WTC11 (cell line): ENCODE results near the gene GRM4. TPM values are rescaled to one million over a fixed set of nuclear protein-coding genes. Genes with fewer than 3 reads are reported as not detected.

Source experiments
- ATAC-seq: fragments of 200-7000 bp; cut with Tn5 transposase; 2 replicates; pipeline ENCODE4 v1.10.0; 2021; ENCODE audit warnings: mild to moderate bottlenecking, moderate library complexity
- CTCF ChIA-PET: fragments of 300-600 bp; sonication (Branson Sonifier 250); formaldehyde crosslinking; loops from one replicate; lab custom pipeline; 2021; ENCODE audit warnings: antibody characterized with exemption; lab: Charles Lee
- POLR2A ChIA-PET: fragments of 350-600 bp; sonication (Branson Sonifier 250); formaldehyde crosslinking; loops from one replicate; lab custom pipeline; 2021; ENCODE audit warnings: antibody characterized with exemption; lab: Charles Lee
- DNase-seq: peaks from one replicate; pipeline ENCODE4 v3.0.0; 2021; ENCODE audit warnings: low spot score
- H3K27ac Mint-ChIP-seq: 2 replicates; pipeline ENCODE4 v1.8.0; 2021; ENCODE audit warnings: mixed read lengths
- H3K27me3 Mint-ChIP-seq: 2 replicates; pipeline ENCODE4 v1.8.0; 2021; ENCODE audit warnings: low read depth, mild to moderate bottlenecking, moderate library complexity, mixed read lengths
- H3K36me3 Mint-ChIP-seq: 2 replicates; pipeline ENCODE4 v1.8.0; 2021; ENCODE audit warnings: mixed read lengths
- H3K4me1 Mint-ChIP-seq: 2 replicates; pipeline ENCODE4 v1.8.0; 2022; ENCODE audit warnings: mixed read lengths
- H3K4me3 Mint-ChIP-seq: 2 replicates; pipeline ENCODE4 v1.8.0; 2021; ENCODE audit warnings: mild to moderate bottlenecking, moderate library complexity, mixed read lengths
- H3K9me3 Mint-ChIP-seq: 2 replicates; pipeline ENCODE4 v1.8.0; 2021; ENCODE audit warnings: mixed read lengths
- AFF4 ChIP-seq: sonication (generic); formaldehyde crosslinking; IDR thresholded peaks from 2 replicates; pipeline ENCODE4 v1.8.1; 2023; ENCODE audit warnings: mild to moderate bottlenecking, missing genetic modification reagents, borderline replicate concordance
- CBFB ChIP-seq: sonication (generic); formaldehyde crosslinking; IDR thresholded peaks from 2 replicates; pipeline ENCODE4 v1.8.1; 2022; ENCODE audit warnings: mild to moderate bottlenecking, low read depth, missing genetic modification reagents
- CREB1 ChIP-seq: sonication (generic); formaldehyde crosslinking; IDR thresholded peaks from 2 replicates; pipeline ENCODE4 v1.8.0; 2023; ENCODE audit warnings: mild to moderate bottlenecking, missing genetic modification reagents
- E2F1 ChIP-seq: sonication (generic); formaldehyde crosslinking; IDR thresholded peaks from 2 replicates; pipeline ENCODE4 v1.8.0; 2022; ENCODE audit warnings: mild to moderate bottlenecking, missing genetic modification reagents
- FOXP1 ChIP-seq: sonication (generic); formaldehyde crosslinking; IDR thresholded peaks from 2 replicates; pipeline ENCODE4 v1.8.0; 2022; ENCODE audit warnings: missing genetic modification reagents, mild to moderate bottlenecking, moderate library complexity, borderline replicate concordance
- JAZF1 ChIP-seq: fragments of 250-450 bp; sonication (Bioruptor Pico); IDR thresholded peaks from 2 replicates; pipeline ENCODE4 v1.9.0; 2021; ENCODE audit warnings: moderate library complexity, mild to moderate bottlenecking, inconsistent platforms
- PRRX2 ChIP-seq: fragments of 250-450 bp; sonication (Bioruptor Pico); IDR thresholded peaks from 2 replicates; pipeline ENCODE4 v1.8.0; 2021; ENCODE audit warnings: mild to moderate bottlenecking
- RORB ChIP-seq: fragments of 250-450 bp; sonication (Bioruptor Pico); IDR thresholded peaks from 2 replicates; pipeline ENCODE4 v1.9.0; 2021; ENCODE audit warnings: mild to moderate bottlenecking
- SP1 ChIP-seq: sonication (generic); formaldehyde crosslinking; conservative IDR thresholded peaks from 2 replicates; pipeline ENCODE4 v1.8.1; 2022; ENCODE audit warnings: missing genetic modification reagents
- TCF7 ChIP-seq: sonication (generic); formaldehyde crosslinking; IDR thresholded peaks from 2 replicates; pipeline ENCODE4 v1.8.0; 2022; ENCODE audit warnings: mild to moderate bottlenecking, low read depth, missing genetic modification reagents, moderate library complexity
- TEAD4 ChIP-seq: sonication (generic); formaldehyde crosslinking; IDR thresholded peaks from 2 replicates; pipeline ENCODE4 v1.8.0; 2022; ENCODE audit warnings: mild to moderate bottlenecking, missing genetic modification reagents
- ZNF317 ChIP-seq: sonication (generic); formaldehyde crosslinking; IDR thresholded peaks from 2 replicates; pipeline ENCODE4 v1.8.1; 2023; ENCODE audit warnings: low read depth, mild to moderate bottlenecking, moderate library complexity, missing genetic modification reagents, borderline replicate concordance
- ZNF512 ChIP-seq: sonication (generic); formaldehyde crosslinking; IDR thresholded peaks from 2 replicates; pipeline ENCODE4 v1.8.1; 2022; ENCODE audit warnings: missing genetic modification reagents, borderline replicate concordance
- total RNA-seq: library from RNA; stranded (reverse); gene quantifications from 3 replicates; pipeline ENCODE4 v1.2.3, GENCODE V29; 2021
- TF ChIP-seq, protein P1 (sequence below): sonication (generic); formaldehyde crosslinking; IDR thresholded peaks from 2 replicates; pipeline ENCODE4 v1.8.0; 2022; ENCODE audit warnings: missing genetic modification reagents
- TF ChIP-seq, protein P2 (sequence below): sonication (generic); formaldehyde crosslinking; IDR thresholded peaks from 2 replicates; pipeline ENCODE4 v1.8.0; 2023; ENCODE audit warnings: missing genetic modification reagents, mild to moderate bottlenecking, borderline replicate concordance

The GRM4 gene
- total RNA-seq, 1 experiment from 2014 or later: 34.5 TPM

DNA sequence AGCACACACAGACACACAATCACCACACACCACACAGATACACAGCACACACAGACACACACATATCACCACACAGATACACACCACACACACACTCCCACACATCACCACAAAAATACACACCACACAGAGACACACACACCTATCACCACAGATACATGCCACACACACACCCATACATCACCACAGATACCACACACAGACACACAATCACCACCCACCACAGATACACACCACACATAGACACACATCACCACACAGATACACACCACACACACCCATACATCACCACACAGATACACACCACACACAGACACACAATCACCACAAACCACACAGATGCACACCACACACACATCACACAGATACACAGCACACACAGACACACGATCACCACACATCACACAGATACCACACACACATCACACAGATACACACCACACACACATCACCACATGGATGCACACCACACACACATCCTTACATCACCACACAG lies 74.0 kb downstream of the GRM4 start (continued):
- TF ChIP-seq CREB1 (CRISPR knock-in tag) (no peak), ZNF512 (no peak), RORB (CRISPR knock-in tag) (no peak), JAZF1 (CRISPR knock-in tag) (no peak), CBFB (no peak), PRRX2 (CRISPR knock-in tag) (no peak)

- Mint-ChIP-seq H3K36me3 (no peaks in the 10 kb centered on the region), H3K4me1 (peaks cover 3% of the 10 kb centered on the region; the same call in 1 of the 2 replicates), H3K4me3 (no peak overlapping the region), H3K9me3 (no peaks in the 10 kb centered on the region), H3K27me3 (no peaks in the 10 kb centered on the region), H3K27ac (no peak overlapping the region)
- ATAC-seq: no peak
- ChIA-PET CTCF (interaction anchor here (6.2 kb wide), 1 partner anchor 17 kb away, joined by 57 read pairs; no protein-coding TSS in a partner anchor), POLR2A (interaction anchor here (0.5 kb wide), 1 partner anchor 344 kb away, joined by 3 read pairs; no protein-coding TSS in a partner anchor)
- DNase-seq: no peak
- TF ChIP-seq ZNF317 (CRISPR knock-in tag) (no peak), SP1 (CRISPR knock-in tag) (no peak)
- TF ChIP-seq, protein P1, sequence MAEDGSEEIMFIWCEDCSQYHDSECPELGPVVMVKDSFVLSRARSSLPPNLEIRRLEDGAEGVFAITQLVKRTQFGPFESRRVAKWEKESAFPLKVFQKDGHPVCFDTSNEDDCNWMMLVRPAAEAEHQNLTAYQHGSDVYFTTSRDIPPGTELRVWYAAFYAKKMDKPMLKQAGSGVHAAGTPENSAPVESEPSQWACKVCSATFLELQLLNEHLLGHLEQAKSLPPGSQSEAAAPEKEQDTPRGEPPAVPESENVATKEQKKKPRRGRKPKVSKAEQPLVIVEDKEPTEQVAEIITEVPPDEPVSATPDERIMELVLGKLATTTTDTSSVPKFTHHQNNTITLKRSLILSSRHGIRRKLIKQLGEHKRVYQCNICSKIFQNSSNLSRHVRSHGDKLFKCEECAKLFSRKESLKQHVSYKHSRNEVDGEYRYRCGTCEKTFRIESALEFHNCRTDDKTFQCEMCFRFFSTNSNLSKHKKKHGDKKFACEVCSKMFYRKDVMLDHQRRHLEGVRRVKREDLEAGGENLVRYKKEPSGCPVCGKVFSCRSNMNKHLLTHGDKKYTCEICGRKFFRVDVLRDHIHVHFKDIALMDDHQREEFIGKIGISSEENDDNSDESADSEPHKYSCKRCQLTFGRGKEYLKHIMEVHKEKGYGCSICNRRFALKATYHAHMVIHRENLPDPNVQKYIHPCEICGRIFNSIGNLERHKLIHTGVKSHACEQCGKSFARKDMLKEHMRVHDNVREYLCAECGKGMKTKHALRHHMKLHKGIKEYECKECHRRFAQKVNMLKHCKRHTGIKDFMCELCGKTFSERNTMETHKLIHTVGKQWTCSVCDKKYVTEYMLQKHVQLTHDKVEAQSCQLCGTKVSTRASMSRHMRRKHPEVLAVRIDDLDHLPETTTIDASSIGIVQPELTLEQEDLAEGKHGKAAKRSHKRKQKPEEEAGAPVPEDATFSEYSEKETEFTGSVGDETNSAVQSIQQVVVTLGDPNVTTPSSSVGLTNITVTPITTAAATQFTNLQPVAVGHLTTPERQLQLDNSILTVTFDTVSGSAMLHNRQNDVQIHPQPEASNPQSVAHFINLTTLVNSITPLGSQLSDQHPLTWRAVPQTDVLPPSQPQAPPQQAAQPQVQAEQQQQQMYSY (CRISPR knock-in tag): no peak
These were observed 74.6 kb downstream of the GRM4 start for GRCh38 chr6:34071136-34071883.

- DNase-seq: no peak
- Mint-ChIP-seq H3K9me3 (no peaks in the 10 kb centered on the region), H3K27ac (peak overlapping the region; percentile 19), H3K27me3 (no peaks in the 10 kb centered on the region), H3K4me3 (no peak overlapping the region), H3K36me3 (no peaks in the 10 kb centered on the region), H3K4me1 (peaks cover 2% of the 10 kb centered on the region; the same call in 1 of the 2 replicates)
- CTCF ChIA-PET: interaction anchor here (2.0 to 6.2 kb wide), 3 partner anchors 16 to 84 kb away, joined by 10 to 57 read pairs (median 22); no protein-coding TSS in a partner anchor
- POLR2A ChIA-PET: interaction anchor here (0.5 kb wide), 1 partner anchor 345 kb away, joined by 3 read pairs; no protein-coding TSS in a partner anchor
- ATAC-seq: no peak
- TF ChIP-seq ZNF317 (CRISPR knock-in tag) (no peak), AFF4 (CRISPR knock-in tag) (no peak), E2F1 (CRISPR knock-in tag) (no peak), TEAD4 (no peak), PRRX2 (CRISPR knock-in tag) (no peak), TCF7 (CRISPR knock-in tag) (no peak), FOXP1 (CRISPR knock-in tag) (no peak)
- TF ChIP-seq, protein P2, sequence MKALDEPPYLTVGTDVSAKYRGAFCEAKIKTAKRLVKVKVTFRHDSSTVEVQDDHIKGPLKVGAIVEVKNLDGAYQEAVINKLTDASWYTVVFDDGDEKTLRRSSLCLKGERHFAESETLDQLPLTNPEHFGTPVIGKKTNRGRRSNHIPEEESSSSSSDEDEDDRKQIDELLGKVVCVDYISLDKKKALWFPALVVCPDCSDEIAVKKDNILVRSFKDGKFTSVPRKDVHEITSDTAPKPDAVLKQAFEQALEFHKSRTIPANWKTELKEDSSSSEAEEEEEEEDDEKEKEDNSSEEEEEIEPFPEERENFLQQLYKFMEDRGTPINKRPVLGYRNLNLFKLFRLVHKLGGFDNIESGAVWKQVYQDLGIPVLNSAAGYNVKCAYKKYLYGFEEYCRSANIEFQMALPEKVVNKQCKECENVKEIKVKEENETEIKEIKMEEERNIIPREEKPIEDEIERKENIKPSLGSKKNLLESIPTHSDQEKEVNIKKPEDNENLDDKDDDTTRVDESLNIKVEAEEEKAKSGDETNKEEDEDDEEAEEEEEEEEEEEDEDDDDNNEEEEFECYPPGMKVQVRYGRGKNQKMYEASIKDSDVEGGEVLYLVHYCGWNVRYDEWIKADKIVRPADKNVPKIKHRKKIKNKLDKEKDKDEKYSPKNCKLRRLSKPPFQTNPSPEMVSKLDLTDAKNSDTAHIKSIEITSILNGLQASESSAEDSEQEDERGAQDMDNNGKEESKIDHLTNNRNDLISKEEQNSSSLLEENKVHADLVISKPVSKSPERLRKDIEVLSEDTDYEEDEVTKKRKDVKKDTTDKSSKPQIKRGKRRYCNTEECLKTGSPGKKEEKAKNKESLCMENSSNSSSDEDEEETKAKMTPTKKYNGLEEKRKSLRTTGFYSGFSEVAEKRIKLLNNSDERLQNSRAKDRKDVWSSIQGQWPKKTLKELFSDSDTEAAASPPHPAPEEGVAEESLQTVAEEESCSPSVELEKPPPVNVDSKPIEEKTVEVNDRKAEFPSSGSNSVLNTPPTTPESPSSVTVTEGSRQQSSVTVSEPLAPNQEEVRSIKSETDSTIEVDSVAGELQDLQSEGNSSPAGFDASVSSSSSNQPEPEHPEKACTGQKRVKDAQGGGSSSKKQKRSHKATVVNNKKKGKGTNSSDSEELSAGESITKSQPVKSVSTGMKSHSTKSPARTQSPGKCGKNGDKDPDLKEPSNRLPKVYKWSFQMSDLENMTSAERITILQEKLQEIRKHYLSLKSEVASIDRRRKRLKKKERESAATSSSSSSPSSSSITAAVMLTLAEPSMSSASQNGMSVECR (CRISPR knock-in tag): no peak
These were observed 75.4 kb downstream of the GRM4 start for GRCh38 chr6:34070315-34071135.
